Skeletal muscle tissue (tissue), 4 donors: ENCODE data around the gene IREB2. TPM values are rescaled to one million over a fixed set of nuclear protein-coding genes. Genes with fewer than 3 reads are reported as not detected.
A peak's percentile ranks its signal among the peaks of the same experiment; 100 is the strongest.

Source experiments
- H3K27ac ChIP-seq: one replicate; pipeline ENCODE4 v1.7.0; 2013; ENCODE audit warnings: mild to moderate bottlenecking, low read depth, low read length, inconsistent platforms
- H3K27me3 ChIP-seq, 3 donors: one replicate each; pipeline ENCODE4 v1.7.0; 2013; ENCODE audit warnings: low read length in 3 of 3; ENCODE audit not compliant: control insufficient read depth in 3 of 3, insufficient read depth in 3 of 3
- H3K36me3 ChIP-seq, 3 donors: one replicate each; pipeline ENCODE4 v1.7.0; 2013; ENCODE audit warnings: low read length in 3 of 3; ENCODE audit not compliant: control insufficient read depth in 3 of 3, insufficient read depth in 3 of 3
- H3K4me1 ChIP-seq, 3 donors: one replicate each; pipeline ENCODE4 v1.7.0; 2013; ENCODE audit warnings: low read length in 3 of 3, mild to moderate bottlenecking in 3 of 3; ENCODE audit not compliant: control insufficient read depth in 3 of 3, insufficient read depth in 3 of 3
- H3K4me3 ChIP-seq, 3 donors: one replicate each; pipeline ENCODE4 v1.7.0; 2013; ENCODE audit warnings: low read length in 3 of 3
- H3K9ac ChIP-seq, 3 donors: one replicate each; pipeline ENCODE4 v1.7.0; 2013; ENCODE audit warnings: low read length in 3 of 3, mild to moderate bottlenecking in 3 of 3, moderate library complexity in 2 of 3, low read depth in 1 of 3
- H3K9me3 ChIP-seq, 3 donors: one replicate each; pipeline ENCODE4 v1.7.0; 2013; ENCODE audit warnings: low read length in 3 of 3; ENCODE audit not compliant: control insufficient read depth in 3 of 3
- total RNA-seq: library from RNA; depleted of rRNA; stranded (reverse); fragments of >200 nt; gene quantifications from one replicate; pipeline ENCODE4 v1.2.3, GENCODE V29; 2014
- donor health status: Osteomylitis.

IREB2 gene
- total RNA-seq, 1 donor from 2014 or later, result 35.0 TPM

DNA sequence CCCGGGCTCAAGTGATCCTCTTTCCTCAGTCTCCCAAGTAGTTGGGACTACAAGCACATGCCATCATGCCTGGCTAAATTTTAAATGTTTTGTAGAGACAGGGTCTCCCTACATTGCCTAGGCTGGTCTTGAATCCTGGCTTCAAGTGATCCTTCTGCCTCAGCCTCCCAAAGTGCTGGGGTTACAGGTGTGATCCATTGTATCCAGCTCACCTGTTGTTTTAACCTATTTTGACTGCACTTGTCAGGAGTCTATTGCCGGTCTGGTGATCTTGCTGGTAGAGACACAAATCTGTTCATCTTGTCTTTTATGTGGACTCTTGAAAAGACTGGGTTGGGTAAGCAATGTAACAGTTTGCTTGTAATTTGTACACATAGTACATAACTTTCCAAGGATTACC, 7.9 kb downstream of the IREB2 start:
- H3K9ac ChIP-seq, result no peak overlapping the region
- no peak overlapping the region for H3K27ac ChIP-seq
- H3K9me3 ChIP-seq, result no peaks in the 10 kb centered on the region
- H3K27me3 ChIP-seq, result no peaks in the 10 kb centered on the region
- no peak overlapping the region for H3K4me3 ChIP-seq
- peaks cover 3 to 18% (median 16%) of the 10 kb centered on the region in 3 donors for H3K36me3 ChIP-seq
- H3K4me1 ChIP-seq, result peaks cover 19 to 34% (median 30%) of the 10 kb centered on the region in 3 donors

GRCh38 chr15:78446551-78446950, 8.5 kb downstream of the IREB2 start:
- H3K9me3 ChIP-seq, result no peaks in the 10 kb centered on the region
- H3K9ac ChIP-seq, result peak overlapping the region in 1 of 3 donors; percentile 48
- no peaks in the 10 kb centered on the region for H3K27me3 ChIP-seq
- H3K36me3 ChIP-seq, result peaks cover 3 to 16% (median 16%) of the 10 kb centered on the region in 3 donors
- peak overlapping the region; percentile 19 for H3K27ac ChIP-seq
- H3K4me3 ChIP-seq, result no peak overlapping the region
- H3K4me1 ChIP-seq, result peaks cover 19 to 30% (median 29%) of the 10 kb centered on the region in 3 donors

DNA sequence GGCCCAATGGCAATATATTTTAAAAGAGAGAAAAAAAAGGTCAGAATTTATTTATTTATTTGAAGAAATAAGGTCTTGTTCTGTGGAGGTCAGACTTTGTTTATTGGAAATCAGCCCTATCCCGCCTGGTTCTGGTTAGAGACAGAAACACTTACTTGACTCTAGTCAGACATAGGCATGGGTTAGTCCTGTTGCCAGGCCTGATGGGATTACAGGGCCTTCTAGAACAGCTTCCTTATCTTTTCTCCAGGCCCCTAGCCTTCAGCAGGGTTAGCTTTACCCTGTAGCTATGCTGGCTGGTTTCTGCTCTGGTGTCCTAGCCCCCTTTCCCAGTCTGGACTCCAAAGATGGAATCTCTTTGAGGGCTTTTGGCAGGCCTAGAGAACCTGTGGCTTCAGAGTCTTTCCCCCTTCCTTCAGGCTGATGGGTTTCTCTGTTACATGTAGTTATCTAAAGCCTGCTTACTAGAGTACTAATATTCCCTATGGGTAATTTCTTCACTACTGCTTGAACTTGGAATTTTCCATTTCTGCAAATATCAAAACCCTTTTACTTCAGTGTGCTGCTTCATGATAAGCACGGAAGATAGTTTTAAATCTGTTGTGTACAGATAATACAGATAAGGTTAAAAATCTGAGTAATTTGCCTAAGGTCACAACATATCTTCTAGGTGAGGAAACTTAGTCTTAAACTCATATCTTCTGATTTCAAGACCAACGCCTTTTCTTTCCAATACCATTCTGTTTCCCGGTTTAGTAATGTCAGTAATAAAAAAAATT, 10.6 kb downstream of the IREB2 start:
- Histone ChIP-seq H3K27ac (no peak overlapping the region), H3K9ac (peak overlapping the region in 1 of 3 donors; percentile 30), H3K4me1 (peaks cover 24 to 34% (median 31%) of the 10 kb centered on the region in 3 donors), H3K27me3 (no peaks in the 10 kb centered on the region), H3K9me3 (no peaks in the 10 kb centered on the region), H3K4me3 (no peak overlapping the region), H3K36me3 (peaks cover 3 to 16% (median 16%) of the 10 kb centered on the region in 3 donors)

DNA sequence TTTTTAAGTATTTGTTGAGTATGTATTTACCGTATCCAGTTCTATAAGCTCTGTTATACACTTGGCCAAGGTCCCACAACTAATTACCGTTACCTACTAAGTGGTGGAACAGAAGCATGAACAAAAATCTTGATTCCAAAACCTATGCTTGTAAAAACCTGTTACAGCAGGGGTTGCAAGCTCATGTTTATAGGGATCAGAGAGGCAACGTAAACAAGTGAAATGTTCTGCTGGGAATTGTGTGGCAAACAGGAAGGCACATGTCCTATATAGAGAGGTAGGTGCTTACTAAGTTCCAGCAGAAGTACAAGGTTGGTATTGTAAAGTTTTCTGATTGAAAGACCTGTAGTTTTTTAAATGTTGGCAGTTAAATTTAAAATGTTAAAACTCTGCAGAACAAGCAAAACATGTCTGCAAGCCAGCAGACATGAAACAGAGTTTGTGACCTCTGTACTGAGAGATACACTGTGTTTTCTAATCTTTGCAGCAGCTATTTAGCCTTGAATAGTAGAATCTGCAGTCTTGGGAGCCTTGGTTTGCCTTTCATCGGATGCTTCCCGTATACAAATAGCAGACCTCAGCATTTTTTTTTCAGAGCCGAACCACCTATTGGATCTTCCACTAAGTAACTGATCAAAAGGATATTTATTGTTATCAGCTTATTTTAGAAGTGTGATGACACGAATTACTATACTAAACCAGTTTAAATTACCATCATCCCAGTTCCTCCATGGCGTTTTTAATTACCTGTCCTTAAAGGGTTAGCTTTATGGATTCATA, 11.4 kb downstream of the IREB2 start:
- Histone ChIP-seq H3K9ac (no peak overlapping the region), H3K36me3 (peaks cover 3 to 16% (median 9%) of the 10 kb centered on the region in 3 donors), H3K9me3 (no peaks in the 10 kb centered on the region), H3K27me3 (no peaks in the 10 kb centered on the region), H3K27ac (no peak overlapping the region), H3K4me3 (no peak overlapping the region), H3K4me1 (peaks cover 25 to 42% (median 37%) of the 10 kb centered on the region in 3 donors)

GRCh38 chr15:78450285-78450858, 12.4 kb downstream of the IREB2 start:
- Histone ChIP-seq H3K36me3 (peaks cover 3 to 13% (median 8%) of the 10 kb centered on the region in 3 donors), H3K27ac (no peak overlapping the region), H3K9me3 (no peaks in the 10 kb centered on the region), H3K4me1 (peaks cover 35 to 51% (median 46%) of the 10 kb centered on the region in 3 donors), H3K27me3 (no peaks in the 10 kb centered on the region), H3K4me3 (no peak overlapping the region), H3K9ac (no peak overlapping the region)

DNA sequence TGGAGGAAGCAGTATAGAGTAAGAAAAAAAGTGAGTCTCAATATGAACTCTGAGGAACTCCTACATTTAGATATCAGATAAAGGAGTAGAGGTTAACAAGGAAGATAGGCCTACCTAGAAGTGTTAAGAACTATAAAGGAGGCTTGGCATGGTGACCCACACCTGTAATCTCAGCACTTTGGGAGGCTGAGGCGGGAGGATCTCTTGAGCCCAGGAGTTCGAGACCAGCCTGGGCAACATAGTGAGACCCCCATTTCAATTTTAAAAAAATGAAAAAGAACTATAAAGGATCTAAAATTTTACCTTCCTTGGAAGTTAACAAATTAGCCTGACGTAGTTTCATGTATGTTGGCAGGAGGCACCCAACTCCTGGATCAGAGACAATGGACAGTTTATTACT, 14.5 kb downstream of the IREB2 start:
- H3K36me3 ChIP-seq, result peaks cover 0 to 2% (median 0%) of the 10 kb centered on the region in 3 donors
- H3K27me3 ChIP-seq, result no peaks in the 10 kb centered on the region
- no peaks in the 10 kb centered on the region for H3K9me3 ChIP-seq
- H3K4me1 ChIP-seq, result peaks cover 33 to 53% (median 53%) of the 10 kb centered on the region in 3 donors
- H3K27ac ChIP-seq, result no peak overlapping the region
- no peak overlapping the region for H3K9ac ChIP-seq
- no peak overlapping the region for H3K4me3 ChIP-seq

DNA sequence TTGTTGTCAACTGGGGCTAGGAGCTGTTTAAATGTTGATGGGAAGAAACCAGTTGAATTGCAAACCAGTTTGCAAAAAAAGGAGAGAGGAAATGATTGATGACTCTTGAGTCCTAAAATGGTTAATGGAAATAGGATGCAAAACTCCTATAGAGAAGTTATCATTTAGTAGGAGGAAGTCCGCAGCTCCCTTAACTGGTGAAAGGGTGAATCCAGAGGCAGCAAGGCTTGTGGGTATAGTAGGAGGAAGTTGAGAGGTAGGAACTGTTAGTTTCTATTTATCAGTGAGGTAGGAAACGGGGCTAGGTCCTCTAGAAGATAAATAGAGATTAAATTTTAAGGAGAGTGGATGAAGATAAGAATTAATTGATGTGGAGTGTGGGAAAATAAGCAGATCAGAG, 15.4 kb downstream of the IREB2 start:
- Histone ChIP-seq H3K4me1 (peaks cover 32 to 59% (median 58%) of the 10 kb centered on the region in 3 donors), H3K27ac (no peak overlapping the region)

GRCh38 chr15:78454992-78455391, 17.0 kb downstream of the IREB2 start:
- Histone ChIP-seq H3K4me3 (peak overlapping the region in 1 of 3 donors; percentile 45), H3K36me3 (no peaks in the 10 kb centered on the region), H3K9ac (no peak overlapping the region), H3K4me1 (peaks cover 30 to 54% (median 53%) of the 10 kb centered on the region in 3 donors), H3K9me3 (no peaks in the 10 kb centered on the region), H3K27me3 (no peaks in the 10 kb centered on the region), H3K27ac (peak overlapping the region; percentile 76)

More for the DNA sequence above, 15.4 kb downstream of the IREB2 start:
- no peaks in the 10 kb centered on the region for H3K27me3 ChIP-seq
- H3K9me3 ChIP-seq, result no peaks in the 10 kb centered on the region
- no peak overlapping the region for H3K4me3 ChIP-seq
- H3K9ac ChIP-seq, result peak overlapping the region in 1 of 3 donors; percentile 4
- H3K36me3 ChIP-seq, result peaks cover 0 to 1% (median 0%) of the 10 kb centered on the region in 3 donors

DNA sequence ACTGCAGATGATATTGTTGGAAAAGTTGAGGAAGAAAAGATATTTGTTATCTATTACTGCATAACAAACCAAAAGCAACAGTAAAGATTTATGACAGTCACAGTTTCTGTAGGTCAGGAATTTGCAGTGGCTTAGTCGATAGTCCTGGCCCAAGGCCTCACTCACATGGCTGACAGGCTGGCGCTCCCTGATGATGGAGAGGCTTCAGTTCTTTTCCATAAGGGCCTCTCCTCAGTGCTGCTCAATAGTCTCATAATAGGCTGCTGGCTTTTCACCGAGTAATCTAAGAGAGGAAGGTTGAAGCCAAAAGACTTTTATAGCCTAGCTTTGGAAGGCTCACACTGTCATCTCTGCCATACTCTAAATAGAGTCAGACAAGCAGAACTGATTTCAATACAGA, 17.7 kb downstream of the IREB2 start:
- no peaks in the 10 kb centered on the region for H3K36me3 ChIP-seq
- no peaks in the 10 kb centered on the region for H3K27me3 ChIP-seq
- H3K4me1 ChIP-seq, result peaks cover 26 to 48% (median 47%) of the 10 kb centered on the region in 3 donors
- H3K9ac ChIP-seq, result peak overlapping the region; percentile 35 to 66 (median 57)
- no peaks in the 10 kb centered on the region for H3K9me3 ChIP-seq
- H3K27ac ChIP-seq, result peak overlapping the region; percentile 76
- H3K4me3 ChIP-seq, result peak overlapping the region; percentile 29 to 45 (median 44)
